GM18526 (cell line): Measurements from ENCODE around the gene SLC17A9.

Experiments used
- POLR2A ChIP-seq: IDR thresholded peaks from 3 replicates; pipeline ENCODE4 v1.6.1; 2011; ENCODE audit not compliant: insufficient read length; ENCODE audit errors: extremely low read depth

The SLC17A9 gene

GRCh38 chr20:62926229-62927127, 26.0 kb upstream of the SLC17A9 start, which contains the start of gene DIDO1:
DIDO1 (minus strand) TSS chr20:62926505.
- peak; percentile 57 for TF ChIP-seq POLR2A

- no peak for TF ChIP-seq POLR2A
Observed at GRCh38 chr20:62927128-62927705, 25.3 kb upstream of the SLC17A9 start.

GRCh38 chr20:62928246-62928939, 24.1 kb upstream of the SLC17A9 start:
- no peak for TF ChIP-seq POLR2A

- TF ChIP-seq POLR2A = no peak
Observed at GRCh38 chr20:62929051-62929538, 23.4 kb upstream of the SLC17A9 start.

GRCh38 chr20:62931464-62931863, 21.0 kb upstream of the SLC17A9 start:
- no peak for TF ChIP-seq POLR2A

GRCh38 chr20:62933966-62934365, 18.5 kb upstream of the SLC17A9 start:
- no peak for TF ChIP-seq POLR2A

- no peak for TF ChIP-seq POLR2A
Observed at GRCh38 chr20:62935204-62935967, 17.1 kb upstream of the SLC17A9 start.

- no peak for TF ChIP-seq POLR2A
Observed at GRCh38 chr20:62935968-62936585, 16.4 kb upstream of the SLC17A9 start.

- TF ChIP-seq POLR2A = peak; percentile 74
Observed at GRCh38 chr20:62937268-62938104, 15.0 kb upstream of the SLC17A9 start.

GRCh38 chr20:62938105-62938888, 14.2 kb upstream of the SLC17A9 start, which contains the start of gene GID8:
GID8 (plus strand) TSS chr20:62938147; CDS start chr20:62941503, 3,356 bp downstream.
- TF ChIP-seq POLR2A = no peak

- no peak for TF ChIP-seq POLR2A
Observed at GRCh38 chr20:62940875-62941274, 11.6 kb upstream of the SLC17A9 start.

GRCh38 chr20:62941792-62942191, 10.7 kb upstream of the SLC17A9 start:
- no peak for TF ChIP-seq POLR2A

- TF ChIP-seq POLR2A = no peak
Observed at GRCh38 chr20:62942456-62942855, 10.1 kb upstream of the SLC17A9 start.
